GM12892 (cell line): Measurements from ENCODE around the gene GPR152.

Source experiments
- POLR2A ChIP-seq: IDR thresholded peaks from 2 replicates; pipeline ENCODE4 v1.6.1; 2011; ENCODE audit warnings: low read depth, low read length, control low read depth
- POLR2AphosphoS5 ChIP-seq: IDR thresholded peaks from 2 replicates; pipeline ENCODE4 v1.6.1; 2011; ENCODE audit warnings: low read depth, low read length, control low read depth
- TAF1 ChIP-seq: IDR thresholded peaks from 2 replicates; pipeline ENCODE4 v1.6.1; 2011; ENCODE audit warnings: low read depth, mild to moderate bottlenecking, control low read depth, low read length, borderline replicate concordance

- TF ChIP-seq POLR2A (no peak), POLR2AphosphoS5 (no peak), TAF1 (no peak)
Measured at GRCh38 chr11:67429038-67429668, 23.4 kb downstream of the GPR152 start.
